B cell (primary cell): ENCODE results near the gene ABCG5. TPM values are rescaled to one million over a fixed set of nuclear protein-coding genes. Genes with fewer than 3 reads are reported as not detected.

ENCODE experiments used
- ATAC-seq: fragments of 200-7000 bp; cut with Tn5 transposase; one replicate; pipeline ENCODE4 v1.10.0; 2021; ENCODE audit warnings: low read depth, mild to moderate bottlenecking, moderate number of reproducible peaks, moderate library complexity
- CTCF ChIA-PET: fragments of 350-600 bp; sonication (Branson Sonifier 250); formaldehyde crosslinking; loops from one replicate; lab custom pipeline; 2021; ENCODE audit warnings: antibody characterized with exemption, inconsistent platforms; lab: Charles Lee
- POLR2A ChIA-PET: fragments of 350-600 bp; sonication (Branson Sonifier 250); formaldehyde crosslinking; loops from one replicate; lab custom pipeline; 2021; ENCODE audit warnings: antibody characterized with exemption; lab: Charles Lee
- DNase-seq: peaks from one replicate; pipeline ENCODE4 v3.0.0; 2013
- H2AFZ ChIP-seq: 2 replicates; pipeline ENCODE4 v1.6.1; 2012; ENCODE audit warnings: mild to moderate bottlenecking, low read depth, low read length; ENCODE audit not compliant: insufficient read depth, poor library complexity, severe bottlenecking
- H3K27ac ChIP-seq, 2 donors: 1 replicate in 1 of 2; 2 replicates in 1 of 2; pipeline ENCODE4 v1.5.1; 2012 to 2013; ENCODE audit warnings: low read length in 2 of 2, mild to moderate bottlenecking in 2 of 2, moderate library complexity in 1 of 2
- H3K27me3 ChIP-seq, 4 experiments: fragments of 200-600 bp in 1 of 4; sonication (generic) in 1 of 4; replicated peaks in 1 of 4; 1 replicate in 2 of 4; 2 replicates in 2 of 4; pipeline versions ENCODE4 v1.6.1 to v1.7.0; 2013 to 2016; ENCODE audit warnings: low read length in 3 of 4, mild to moderate bottlenecking in 2 of 4, mixed read lengths in 1 of 4, moderate library complexity in 1 of 4; ENCODE audit not compliant: insufficient read depth in 4 of 4, control insufficient read depth in 3 of 4; ENCODE audit errors: control extremely low read depth in 1 of 4
- H3K36me3 ChIP-seq, 2 experiments: replicated peaks in 1 of 2; 1 replicate in 1 of 2; 2 replicates in 1 of 2; pipeline versions ENCODE4 v1.6.1 to v1.7.1; 2013; ENCODE audit warnings: low read length in 1 of 2; ENCODE audit not compliant: insufficient read depth in 2 of 2, control insufficient read depth in 1 of 2; ENCODE audit errors: control extremely low read depth in 1 of 2, extremely low read depth in 1 of 2
- H3K4me1 ChIP-seq, 2 donors: fragments of 200-600 bp in 1 of 2; sonication (generic) in 1 of 2; 1 replicate in 1 of 2; 2 replicates in 1 of 2; pipeline versions ENCODE4 v1.5.1 to v1.6.1; 2013 to 2017; ENCODE audit warnings: low read length in 2 of 2; ENCODE audit not compliant: control insufficient read depth in 2 of 2, insufficient read depth in 2 of 2
- H3K4me2 ChIP-seq: replicated peaks from 2 replicates; pipeline ENCODE3; 2012; ENCODE audit warnings: mild to moderate bottlenecking, low read depth, low read length; ENCODE audit not compliant: poor library complexity, severe bottlenecking
- H3K4me3 ChIP-seq, 5 experiments: fragments of 200-600 bp in 1 of 5; sonication (generic) in 1 of 5; 1 replicate in 3 of 5; 2 replicates in 2 of 5; pipeline versions ENCODE4 v1.5.1 to v1.7.0; 2011 to 2016; ENCODE audit warnings: low read length in 4 of 5, mild to moderate bottlenecking in 4 of 5, low read depth in 2 of 5, control low read depth in 1 of 5, moderate library complexity in 1 of 5; ENCODE audit not compliant: insufficient read depth in 1 of 5; ENCODE audit errors: control extremely low read depth in 1 of 5, extremely low read depth in 1 of 5
- H3K79me2 ChIP-seq: fragments of 200-600 bp; sonication (generic); one replicate; pipeline ENCODE4 v1.6.0; 2016; ENCODE audit warnings: low read length; ENCODE audit not compliant: control insufficient read depth, insufficient read depth
- H3K9ac ChIP-seq: fragments of 200-600 bp; sonication (generic); 2 replicates; pipeline ENCODE4 v1.6.1; 2017; ENCODE audit warnings: mild to moderate bottlenecking, low read length, moderate library complexity
- H3K9me3 ChIP-seq, 3 donors: one replicate each; pipeline versions ENCODE4 v1.6.1 to v1.7.1; 2013; ENCODE audit warnings: low read length in 2 of 3; ENCODE audit not compliant: control insufficient read depth in 2 of 3, insufficient read depth in 1 of 3; ENCODE audit errors: control extremely low read depth in 1 of 3
- H4K20me1 ChIP-seq: 2 replicates; pipeline ENCODE4 v1.6.0; 2012; ENCODE audit warnings: mild to moderate bottlenecking, low read length; ENCODE audit not compliant: insufficient read depth, control insufficient read depth, poor library complexity, severe bottlenecking
- H3K27ac Mint-ChIP-seq: one replicate; pipeline ENCODE4 v1.8.0; 2021; ENCODE audit warnings: mixed read lengths
- H3K27me3 Mint-ChIP-seq: one replicate; pipeline ENCODE4 v1.8.0; 2021; ENCODE audit warnings: mixed read lengths
- H3K4me1 Mint-ChIP-seq: one replicate; pipeline ENCODE4 v1.8.0; 2021; ENCODE audit warnings: mixed read lengths
- H3K4me3 Mint-ChIP-seq: one replicate; pipeline ENCODE4 v1.8.0; 2021; ENCODE audit warnings: mixed read lengths
- H3K9me3 Mint-ChIP-seq: one replicate; pipeline ENCODE4 v1.8.0; 2022; ENCODE audit warnings: mixed read lengths; ENCODE audit not compliant: insufficient read depth
- EZH2 ChIP-seq: IDR thresholded peaks from 2 replicates; pipeline ENCODE4 v1.6.1; 2012; ENCODE audit warnings: borderline replicate concordance, low read depth, mild to moderate bottlenecking, moderate library complexity, low read length; ENCODE audit not compliant: insufficient read depth, poor library complexity, severe bottlenecking
- WGBS: methylation state at CpG from one replicate; pipeline ENCODE4 v1.1.5; 2013; ENCODE audit warnings: missing lambda C conversion rate; ENCODE audit not compliant: insufficient coverage; 5-methylcytosine and 5-hydroxymethylcytosine counted together
- intact Hi-C: fragments of 100-400 bp; cut with micrococcal nuclease; formaldehyde crosslinking; loops from one replicate; pipeline ENCODE4 v1.10.0; 2022
- polyA plus RNA-seq: library from polyadenylated mRNA; depleted of rRNA; stranded (reverse); fragments of >200 nt; gene quantifications from 2 replicates; pipeline ENCODE4 v1.2.3, GENCODE V29; 2012
- total RNA-seq, 2 donors: library from RNA; stranded (reverse); fragments of 120-200 nt in 1 of 2; gene quantifications; 1 replicate in 1 of 2; 2 replicates in 1 of 2; pipeline versions ENCODE4 v1.2.3 to v1.2.4, GENCODE V29; 2013 to 2022
- TF ChIP-seq, protein P1 (sequence below): fragments of 200-600 bp; IDR thresholded peaks from one replicate; pipeline ENCODE4 v1.8.0; 2022; ENCODE audit warnings: antibody characterized with exemption, mild to moderate bottlenecking

The ABCG5 gene
- total and polyA plus RNA-seq, 2 donors (not counting 1 experiment from before 2014, with no cell fraction given) = not detected

DNA sequence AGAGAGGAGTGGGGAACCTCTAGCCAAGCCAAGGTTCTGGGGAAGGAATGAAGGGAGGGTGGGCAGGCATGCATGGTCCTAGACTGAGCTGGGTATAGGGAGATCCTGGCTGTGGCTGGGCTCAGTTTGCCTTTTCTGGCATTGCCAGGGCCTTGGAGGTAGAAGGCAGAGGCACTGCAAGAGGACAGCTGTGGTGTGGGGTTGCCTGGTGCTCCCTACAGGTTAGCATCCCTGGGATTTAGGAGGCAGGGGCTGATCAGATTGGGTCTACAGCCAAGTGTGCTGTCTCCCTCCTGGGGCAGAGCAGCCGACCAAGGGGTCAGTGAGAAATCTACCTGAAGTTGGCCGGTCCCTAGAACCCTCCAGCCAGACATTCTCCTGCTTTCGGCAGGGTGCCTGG, 16.0 kb upstream of the ABCG5 start:
- Histone ChIP-seq H3K36me3 (no peaks in the 10 kb centered on the region), H3K4me3 (no peak overlapping the region), H3K27me3 (peaks cover 0 to 13% (median 2%) of the 10 kb centered on the region in 4 experiments), H3K9ac (no peak overlapping the region), H3K9me3 (no peaks in the 10 kb centered on the region), H3K4me1 (no peaks in the 10 kb centered on the region), H4K20me1 (no peaks in the 10 kb centered on the region), H2AFZ (no peak overlapping the region), H3K27ac (no peak overlapping the region), H3K4me2 (no peak overlapping the region), H3K79me2 (no peaks in the 10 kb centered on the region)
- no peak for TF ChIP-seq EZH2
- TF ChIP-seq, protein P1, sequence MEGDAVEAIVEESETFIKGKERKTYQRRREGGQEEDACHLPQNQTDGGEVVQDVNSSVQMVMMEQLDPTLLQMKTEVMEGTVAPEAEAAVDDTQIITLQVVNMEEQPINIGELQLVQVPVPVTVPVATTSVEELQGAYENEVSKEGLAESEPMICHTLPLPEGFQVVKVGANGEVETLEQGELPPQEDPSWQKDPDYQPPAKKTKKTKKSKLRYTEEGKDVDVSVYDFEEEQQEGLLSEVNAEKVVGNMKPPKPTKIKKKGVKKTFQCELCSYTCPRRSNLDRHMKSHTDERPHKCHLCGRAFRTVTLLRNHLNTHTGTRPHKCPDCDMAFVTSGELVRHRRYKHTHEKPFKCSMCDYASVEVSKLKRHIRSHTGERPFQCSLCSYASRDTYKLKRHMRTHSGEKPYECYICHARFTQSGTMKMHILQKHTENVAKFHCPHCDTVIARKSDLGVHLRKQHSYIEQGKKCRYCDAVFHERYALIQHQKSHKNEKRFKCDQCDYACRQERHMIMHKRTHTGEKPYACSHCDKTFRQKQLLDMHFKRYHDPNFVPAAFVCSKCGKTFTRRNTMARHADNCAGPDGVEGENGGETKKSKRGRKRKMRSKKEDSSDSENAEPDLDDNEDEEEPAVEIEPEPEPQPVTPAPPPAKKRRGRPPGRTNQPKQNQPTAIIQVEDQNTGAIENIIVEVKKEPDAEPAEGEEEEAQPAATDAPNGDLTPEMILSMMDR = no peak
- Mint-ChIP-seq H3K4me1 (no peaks in the 10 kb centered on the region), H3K27ac (no peak overlapping the region), H3K27me3 (peaks cover 34% of the 10 kb centered on the region), H3K4me3 (no peak overlapping the region), H3K9me3 (no peaks in the 10 kb centered on the region)
- ChIA-PET POLR2A (no interaction called here), CTCF (no interaction called here)
- ATAC-seq = no peak
- no peak for DNase-seq
- 75% methylated on average over 1 of the region's 3 CpGs for WGBS
- intact Hi-C loops = no loop called here

DNA sequence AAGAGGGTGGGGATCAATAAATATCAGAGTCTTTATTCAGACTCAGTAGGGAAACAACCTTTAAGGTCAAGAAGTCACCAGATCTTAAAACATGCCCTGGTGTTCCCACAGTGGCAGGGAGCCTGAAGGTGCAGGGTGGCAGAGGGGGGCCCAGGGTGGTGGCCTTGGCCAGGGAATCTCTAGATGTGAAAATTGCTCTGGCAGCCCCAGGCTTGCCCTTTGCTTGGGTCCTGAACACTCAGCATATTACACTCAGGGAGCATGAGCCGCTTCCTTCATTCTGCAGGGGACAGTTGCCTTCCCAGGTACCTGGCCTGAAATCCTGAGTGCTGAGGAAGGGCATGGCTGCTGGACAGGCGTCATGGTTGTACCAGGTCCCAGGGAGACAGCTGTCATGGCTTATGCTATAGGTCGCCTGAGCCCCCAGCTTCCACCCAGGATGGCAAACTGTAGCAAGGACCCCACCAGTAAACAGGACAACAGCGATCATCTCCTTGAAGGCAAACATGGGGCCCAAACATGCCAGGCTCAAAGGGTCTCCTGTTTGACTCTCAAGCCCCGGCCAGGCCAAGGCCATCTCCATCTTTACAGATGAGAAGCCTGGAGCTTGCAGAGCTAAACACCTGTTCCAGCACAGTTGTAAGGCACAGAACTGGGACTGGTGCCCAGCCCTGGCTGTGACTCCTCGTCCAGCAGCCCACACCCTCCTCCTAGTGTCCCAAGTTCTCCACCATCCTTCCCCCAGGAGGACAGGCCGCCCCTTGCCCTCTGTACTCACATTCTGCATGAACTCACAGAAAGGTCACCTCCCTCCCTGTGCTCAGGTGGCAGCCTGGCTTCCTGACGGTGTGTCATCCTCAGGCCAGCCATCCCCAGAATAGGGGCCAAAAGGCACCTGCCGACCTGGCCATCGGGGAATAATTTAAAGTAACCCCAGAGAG, 14.8 kb upstream of the ABCG5 start:
- intact Hi-C loops = no loop called here
- H4K20me1 ChIP-seq = no peaks in the 10 kb centered on the region
- H3K27me3 ChIP-seq = peaks cover 0 to 13% (median 2%) of the 10 kb centered on the region in 4 experiments
- H3K27ac ChIP-seq = no peak overlapping the region
- peaks cover 28% of the 10 kb centered on the region for H3K27me3 Mint-ChIP-seq
- TF ChIP-seq EZH2 = no peak
- TF ChIP-seq, protein P1 = no peak
- no peaks in the 10 kb centered on the region for H3K36me3 ChIP-seq
- H2AFZ ChIP-seq = no peak overlapping the region
- H3K9ac ChIP-seq = no peak overlapping the region
- WGBS = 92% methylated on average over 8 of the region's 10 CpGs
- ChIA-PET CTCF (no interaction called here), POLR2A (no interaction called here)
- no peaks in the 10 kb centered on the region for H3K9me3 Mint-ChIP-seq
- no peaks in the 10 kb centered on the region for H3K9me3 ChIP-seq
- ATAC-seq = no peak
- H3K27ac Mint-ChIP-seq = no peak overlapping the region
- H3K4me1 Mint-ChIP-seq = no peaks in the 10 kb centered on the region
- no peaks in the 10 kb centered on the region for H3K79me2 ChIP-seq
- H3K4me3 ChIP-seq = no peak overlapping the region
- no peak overlapping the region for H3K4me2 ChIP-seq
- DNase-seq = no peak
- H3K4me3 Mint-ChIP-seq = no peak overlapping the region
- H3K4me1 ChIP-seq = peaks cover 0 to under 1% of the 10 kb centered on the region in 2 donors
